ENCODE results near the gene DNAH8.
"Not testable (repeated sequence)": the region's sequence is repeated elsewhere in the genome, so short reads cannot be mapped to it uniquely, and the experiment has no call there.

Gene DNAH8

GRCh38 chr6:38750968-38751615, 36.0 kb downstream of the DNAH8 start:
- no peak for DNase-seq (ENCODE audit: low read depth)

DNA sequence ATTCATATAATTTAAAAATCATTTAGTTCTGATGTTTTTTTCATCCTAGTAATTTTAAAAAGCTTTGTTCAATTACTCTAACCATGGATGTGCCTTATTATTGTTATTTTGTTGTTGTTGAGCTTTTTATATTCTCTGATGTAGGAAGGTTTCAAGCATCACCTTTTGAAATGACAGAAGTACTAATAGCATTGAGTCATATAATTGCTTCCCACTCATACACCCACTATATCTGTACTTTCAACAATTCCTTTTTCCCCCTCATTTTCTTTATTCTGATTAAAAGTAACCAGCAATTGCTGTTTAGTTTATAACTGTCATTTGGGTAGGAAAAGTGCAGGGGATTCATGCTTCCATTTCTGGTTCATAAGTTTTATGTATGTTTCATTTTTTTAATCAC, 38.6 kb downstream of the DNAH8 start:
- DNase-seq (ENCODE audit: low read depth) = no peak

DNA sequence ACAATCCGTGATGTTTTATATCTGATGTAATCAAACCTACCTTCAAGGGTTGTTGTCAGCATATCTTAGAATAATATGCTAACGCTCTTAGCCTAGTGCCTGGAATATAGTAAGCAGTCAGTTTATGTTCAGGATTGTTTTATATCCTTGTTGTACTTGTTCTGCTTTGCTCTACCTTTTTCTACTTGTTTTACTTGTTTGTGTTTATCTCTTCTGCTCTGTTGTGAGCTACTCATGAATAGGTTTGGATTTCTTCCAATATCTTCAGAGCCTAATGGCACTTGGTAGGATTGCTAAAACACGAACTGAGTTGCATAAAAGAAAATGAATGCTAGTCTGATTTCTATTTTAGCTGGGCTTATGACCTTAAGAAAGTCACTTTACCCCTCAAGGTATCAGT, 40.1 kb downstream of the DNAH8 start:
- DNase-seq (ENCODE audit: low read depth) = no peak

- DNase-seq (ENCODE audit: low read depth) = no peak
These were observed 40.8 kb downstream of the DNAH8 start for GRCh38 chr6:38755874-38756273.

DNA sequence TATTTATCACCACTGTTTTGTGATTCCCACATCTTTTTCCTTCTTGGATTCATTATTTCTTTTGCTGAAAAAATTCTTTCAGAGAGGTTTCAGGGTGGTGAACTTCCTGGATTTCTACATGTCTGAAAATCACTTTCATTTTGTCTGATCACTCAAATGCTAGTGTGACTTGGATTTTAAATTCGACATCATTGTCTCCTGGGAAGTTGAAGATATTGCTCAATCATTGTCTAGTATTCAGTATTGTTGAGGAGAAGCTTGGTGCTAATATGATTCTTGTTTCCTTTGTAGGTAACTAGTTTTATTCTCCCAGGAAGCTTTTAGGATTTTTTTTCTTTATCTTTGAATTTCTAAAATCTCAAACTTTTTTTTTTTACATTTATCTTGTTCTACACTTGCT, 45.0 kb downstream of the DNAH8 start:
- no peak for DNase-seq (ENCODE audit: low read depth)

- no peak for DNase-seq (ENCODE audit: low read depth)
These were observed 47.7 kb downstream of the DNAH8 start for GRCh38 chr6:38762848-38763247.

DNA sequence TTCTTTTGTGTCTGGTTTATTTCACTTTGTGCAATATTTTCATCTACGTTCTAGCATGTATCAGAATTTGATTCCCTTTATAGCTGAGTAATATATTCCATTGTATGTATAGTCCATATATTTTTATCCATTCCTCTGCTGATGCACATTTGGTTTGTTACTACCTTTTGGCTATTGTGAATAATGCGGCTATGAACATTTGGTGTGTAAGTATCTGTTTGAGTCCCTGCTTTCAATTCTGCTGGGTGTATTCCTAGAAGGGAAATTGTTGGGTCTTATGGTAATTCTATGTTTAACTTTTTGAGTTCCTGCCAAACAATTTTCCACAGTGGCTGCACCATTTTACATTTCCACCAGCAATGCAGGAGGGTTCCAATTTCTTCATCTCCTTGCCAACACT, 52.4 kb downstream of the DNAH8 start:
- no peak for DNase-seq (ENCODE audit: low read depth)

GRCh38 chr6:38773338-38773737, 58.2 kb downstream of the DNAH8 start:
- DNase-seq (ENCODE audit: low read depth) = no peak

GRCh38 chr6:38774929-38775707, 60.0 kb downstream of the DNAH8 start:
- DNase-seq (ENCODE audit: low read depth) = no peak

- DNase-seq (ENCODE audit: low read depth) = no peak
These were observed 60.8 kb downstream of the DNAH8 start for GRCh38 chr6:38775870-38776269.

DNA sequence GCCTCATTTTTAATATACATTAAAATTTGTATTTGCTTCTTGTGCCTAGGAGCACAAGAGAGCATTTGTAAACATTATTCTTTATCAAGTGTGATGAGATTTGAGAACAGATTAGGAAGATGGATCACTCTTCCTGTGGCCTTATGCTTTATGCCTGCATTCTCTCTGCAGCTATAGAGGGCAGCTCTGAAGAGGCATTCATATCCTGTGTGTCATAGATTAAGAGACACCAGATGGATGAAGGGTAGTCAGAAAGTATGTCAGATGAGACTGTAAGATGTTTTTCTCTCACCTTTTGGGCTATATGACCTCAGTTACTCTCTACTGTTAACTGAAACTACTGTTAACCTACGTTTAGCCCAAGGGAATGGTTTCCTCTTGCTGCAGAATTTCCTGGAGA, 61.4 kb downstream of the DNAH8 start:
- no peak for DNase-seq (ENCODE audit: low read depth)

- no peak for DNase-seq (ENCODE audit: low read depth)
These were observed 64.4 kb downstream of the DNAH8 start for GRCh38 chr6:38779310-38780062.

- DNase-seq (ENCODE audit: low read depth) = no peak
These were observed 67.5 kb downstream of the DNAH8 start for GRCh38 chr6:38782616-38783015.

DNA sequence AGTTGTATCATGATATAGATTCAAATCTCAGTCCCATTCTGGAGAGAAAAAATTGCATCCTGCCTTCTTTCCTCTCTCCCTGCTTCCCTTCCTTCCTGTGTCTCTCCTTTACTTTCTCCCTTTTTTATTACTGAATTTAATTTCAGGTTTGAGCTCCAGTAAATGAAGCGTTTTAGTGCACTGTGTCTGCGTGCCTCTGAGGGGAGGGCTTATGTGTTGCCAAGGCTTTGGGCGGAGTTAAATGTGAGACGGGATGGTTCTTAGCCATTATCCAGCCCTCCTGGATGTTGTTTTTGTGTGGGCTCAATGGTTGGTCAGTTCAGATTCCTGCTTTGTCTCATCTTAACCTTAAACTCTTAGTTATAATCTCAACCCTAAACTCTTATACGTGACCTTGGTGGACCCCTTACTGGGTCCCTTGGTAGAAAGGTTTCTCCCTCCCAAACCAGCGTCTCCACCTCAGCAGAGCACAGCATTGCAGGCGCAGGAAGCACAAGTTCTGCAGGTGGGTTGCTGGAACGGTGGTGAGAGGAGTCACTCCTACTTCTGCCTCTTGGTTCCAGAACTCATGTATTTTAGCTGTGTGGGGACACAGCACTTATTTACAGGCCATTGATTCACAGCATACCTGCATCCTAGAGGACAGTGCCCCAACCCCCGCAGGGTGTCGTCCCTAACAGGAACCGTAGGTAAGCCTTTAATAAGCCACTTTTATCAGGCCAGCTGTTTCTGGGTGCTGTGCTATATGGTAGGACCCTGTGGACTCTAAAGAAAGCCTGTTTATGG, 68.5 kb downstream of the DNAH8 start:
- no peak for DNase-seq (ENCODE audit: low read depth)

- no peak for DNase-seq (ENCODE audit: low read depth)
These were observed 69.6 kb downstream of the DNAH8 start for GRCh38 chr6:38784506-38785235.

GRCh38 chr6:38786486-38786885, 71.4 kb downstream of the DNAH8 start:
- DNase-seq (ENCODE audit: low read depth) = no peak

- no peak for DNase-seq (ENCODE audit: low read depth)
These were observed 74.1 kb downstream of the DNAH8 start for GRCh38 chr6:38789256-38789655.

- no peak for DNase-seq (ENCODE audit: low read depth)
These were observed 77.2 kb downstream of the DNAH8 start for GRCh38 chr6:38792356-38792755.

- no peak for DNase-seq (ENCODE audit: low read depth)
These were observed 79.6 kb downstream of the DNAH8 start for GRCh38 chr6:38794682-38795081.

GRCh38 chr6:38796006-38796405, 80.9 kb downstream of the DNAH8 start:
- DNase-seq (ENCODE audit: low read depth) = no peak

DNA sequence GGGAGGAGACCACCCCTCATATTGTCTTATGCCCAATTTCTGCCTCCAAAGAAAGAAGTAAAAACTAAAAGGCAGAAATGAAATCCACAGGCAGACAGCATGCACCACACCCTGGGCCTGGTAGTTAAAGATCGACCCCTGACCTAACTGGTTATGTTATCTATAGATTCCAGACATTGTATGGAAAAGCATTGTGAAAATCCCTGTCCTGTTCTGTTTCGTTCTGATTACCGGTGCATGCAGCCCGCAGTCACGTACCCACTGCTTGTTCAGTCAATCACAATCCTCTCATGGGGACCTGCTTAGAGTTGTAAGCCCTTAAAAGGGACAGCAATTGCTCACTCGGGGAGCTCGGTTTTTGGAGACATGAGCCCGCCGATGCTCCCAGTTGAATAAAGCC, 81.3 kb downstream of the DNAH8 start:
- not testable (repeated sequence) for DNase-seq (ENCODE audit: low read depth)

GRCh38 chr6:38796850-38797249, 81.7 kb downstream of the DNAH8 start:
- DNase-seq (ENCODE audit: low read depth) = no peak

All from activated gamma-delta T cell treated with anti-CD3 and anti-CD28 coated beads, Interleukin-2, amount 50 U/mL, for 16 hours (primary cell).